ENCODE data around the gene HOXB8.

HOXB8 gene

GRCh38 chr17:48644159-48644558 is 29.1 kb upstream of the HOXB8 start:
- no peaks in the 10 kb centered on the region for H3K9me3 ChIP-seq (ENCODE audit: control insufficient read depth in 2 of 2, low read length in 2 of 2)
- no peak overlapping the region for H3K27ac ChIP-seq (ENCODE audit: low read length)
- peaks cover 14% of the 10 kb centered on the region for H3K4me1 ChIP-seq (ENCODE audit: control insufficient read depth, insufficient read depth, low read length)
- no peaks in the 10 kb centered on the region for H3K36me3 ChIP-seq (ENCODE audit: control insufficient read depth in 2 of 2, insufficient read depth in 2 of 2, low read length in 2 of 2)
- no peak overlapping the region for H3K4me3 ChIP-seq (ENCODE audit: low read length in 2 of 2)
- H3K27me3 ChIP-seq (ENCODE audit: control insufficient read depth in 1 of 2, insufficient read depth in 2 of 2, low read length in 2 of 2), result peaks cover 80 to 86% of the 10 kb centered on the region in 2 donors
- H3K9ac ChIP-seq (ENCODE audit: low read length in 2 of 2), result no peak overlapping the region

- Histone ChIP-seq H3K4me3 (ENCODE audit: low read length in 2 of 2) (no peak overlapping the region), H3K9ac (ENCODE audit: low read length in 2 of 2) (no peak overlapping the region), H3K9me3 (ENCODE audit: control insufficient read depth in 2 of 2, low read length in 2 of 2) (no peaks in the 10 kb centered on the region), H3K4me1 (ENCODE audit: control insufficient read depth, insufficient read depth, low read length) (peaks cover 14% of the 10 kb centered on the region), H3K36me3 (ENCODE audit: control insufficient read depth in 2 of 2, insufficient read depth in 2 of 2, low read length in 2 of 2) (no peaks in the 10 kb centered on the region), H3K27ac (ENCODE audit: low read length) (no peak overlapping the region), H3K27me3 (ENCODE audit: control insufficient read depth in 1 of 2, insufficient read depth in 2 of 2, low read length in 2 of 2) (peaks cover 84 to 92% of the 10 kb centered on the region in 2 donors)
These were observed 28.6 kb upstream of the HOXB8 start for GRCh38 chr17:48643697-48644012.

- H3K4me3 ChIP-seq (ENCODE audit: low read length in 2 of 2), result no peak overlapping the region
- peaks cover 87 to 91% of the 10 kb centered on the region in 2 donors for H3K27me3 ChIP-seq (ENCODE audit: control insufficient read depth in 1 of 2, insufficient read depth in 2 of 2, low read length in 2 of 2)
- no peak overlapping the region for H3K27ac ChIP-seq (ENCODE audit: low read length)
- no peak overlapping the region for H3K9ac ChIP-seq (ENCODE audit: low read length in 2 of 2)
- H3K36me3 ChIP-seq (ENCODE audit: control insufficient read depth in 2 of 2, insufficient read depth in 2 of 2, low read length in 2 of 2), result no peaks in the 10 kb centered on the region
- H3K4me1 ChIP-seq (ENCODE audit: control insufficient read depth, insufficient read depth, low read length), result peaks cover 14% of the 10 kb centered on the region
- no peaks in the 10 kb centered on the region for H3K9me3 ChIP-seq (ENCODE audit: control insufficient read depth in 2 of 2, low read length in 2 of 2)
These were observed 28.0 kb upstream of the HOXB8 start for GRCh38 chr17:48642843-48643696.

- Histone ChIP-seq H3K27ac (ENCODE audit: low read length) (no peak overlapping the region), H3K36me3 (ENCODE audit: control insufficient read depth in 2 of 2, insufficient read depth in 2 of 2, low read length in 2 of 2) (no peaks in the 10 kb centered on the region), H3K9me3 (ENCODE audit: control insufficient read depth in 2 of 2, low read length in 2 of 2) (no peaks in the 10 kb centered on the region), H3K4me3 (ENCODE audit: low read length in 2 of 2) (no peak overlapping the region), H3K4me1 (ENCODE audit: control insufficient read depth, insufficient read depth, low read length) (peaks cover 10% of the 10 kb centered on the region), H3K27me3 (ENCODE audit: control insufficient read depth in 1 of 2, insufficient read depth in 2 of 2, low read length in 2 of 2) (peaks cover 87 to 91% of the 10 kb centered on the region in 2 donors), H3K9ac (ENCODE audit: low read length in 2 of 2) (no peak overlapping the region)
These were observed 27.2 kb upstream of the HOXB8 start for GRCh38 chr17:48642059-48642842.

GRCh38 chr17:48641541-48642058 is 26.5 kb upstream of the HOXB8 start:
- Histone ChIP-seq H3K4me1 (ENCODE audit: control insufficient read depth, insufficient read depth, low read length) (peaks cover 10% of the 10 kb centered on the region), H3K36me3 (ENCODE audit: control insufficient read depth in 2 of 2, insufficient read depth in 2 of 2, low read length in 2 of 2) (no peaks in the 10 kb centered on the region), H3K4me3 (ENCODE audit: low read length in 2 of 2) (no peak overlapping the region), H3K27ac (ENCODE audit: low read length) (no peak overlapping the region), H3K27me3 (ENCODE audit: control insufficient read depth in 1 of 2, insufficient read depth in 2 of 2, low read length in 2 of 2) (peaks cover 90 to 94% of the 10 kb centered on the region in 2 donors), H3K9me3 (ENCODE audit: control insufficient read depth in 2 of 2, low read length in 2 of 2) (no peaks in the 10 kb centered on the region), H3K9ac (ENCODE audit: low read length in 2 of 2) (no peak overlapping the region)

GRCh38 chr17:48640858-48641180 is 25.7 kb upstream of the HOXB8 start:
- Histone ChIP-seq H3K36me3 (ENCODE audit: control insufficient read depth in 2 of 2, insufficient read depth in 2 of 2, low read length in 2 of 2) (no peaks in the 10 kb centered on the region), H3K27ac (ENCODE audit: low read length) (no peak overlapping the region), H3K9me3 (ENCODE audit: control insufficient read depth in 2 of 2, low read length in 2 of 2) (no peaks in the 10 kb centered on the region), H3K4me1 (ENCODE audit: control insufficient read depth, insufficient read depth, low read length) (peaks cover 3% of the 10 kb centered on the region), H3K27me3 (ENCODE audit: control insufficient read depth in 1 of 2, insufficient read depth in 2 of 2, low read length in 2 of 2) (peaks cover 90 to 93% of the 10 kb centered on the region in 2 donors), H3K9ac (ENCODE audit: low read length in 2 of 2) (no peak overlapping the region), H3K4me3 (ENCODE audit: low read length in 2 of 2) (no peak overlapping the region)

GRCh38 chr17:48639982-48640857 is 25.1 kb upstream of the HOXB8 start:
- H3K27ac ChIP-seq (ENCODE audit: low read length), result no peak overlapping the region
- peaks cover 92 to 93% of the 10 kb centered on the region in 2 donors for H3K27me3 ChIP-seq (ENCODE audit: control insufficient read depth in 1 of 2, insufficient read depth in 2 of 2, low read length in 2 of 2)
- H3K4me1 ChIP-seq (ENCODE audit: control insufficient read depth, insufficient read depth, low read length), result peaks cover 2% of the 10 kb centered on the region
- H3K4me3 ChIP-seq (ENCODE audit: low read length in 2 of 2), result no peak overlapping the region
- H3K9me3 ChIP-seq (ENCODE audit: control insufficient read depth in 2 of 2, low read length in 2 of 2), result no peaks in the 10 kb centered on the region
- H3K36me3 ChIP-seq (ENCODE audit: control insufficient read depth in 2 of 2, insufficient read depth in 2 of 2, low read length in 2 of 2), result no peaks in the 10 kb centered on the region
- no peak overlapping the region for H3K9ac ChIP-seq (ENCODE audit: low read length in 2 of 2)

- H3K27ac ChIP-seq (ENCODE audit: low read length), result no peak overlapping the region
- H3K9ac ChIP-seq (ENCODE audit: low read length in 2 of 2), result no peak overlapping the region
- H3K4me1 ChIP-seq (ENCODE audit: control insufficient read depth, insufficient read depth, low read length), result peaks cover 2% of the 10 kb centered on the region
- H3K9me3 ChIP-seq (ENCODE audit: control insufficient read depth in 2 of 2, low read length in 2 of 2), result no peaks in the 10 kb centered on the region
- H3K36me3 ChIP-seq (ENCODE audit: control insufficient read depth in 2 of 2, insufficient read depth in 2 of 2, low read length in 2 of 2), result no peaks in the 10 kb centered on the region
- peaks cover 92% of the 10 kb centered on the region in 2 donors for H3K27me3 ChIP-seq (ENCODE audit: control insufficient read depth in 1 of 2, insufficient read depth in 2 of 2, low read length in 2 of 2)
- no peak overlapping the region for H3K4me3 ChIP-seq (ENCODE audit: low read length in 2 of 2)
These were observed 24.0 kb upstream of the HOXB8 start for GRCh38 chr17:48639136-48639535.

GRCh38 chr17:48637323-48638260 is 22.5 kb upstream of the HOXB8 start:
- no peaks in the 10 kb centered on the region for H3K36me3 ChIP-seq (ENCODE audit: control insufficient read depth in 2 of 2, insufficient read depth in 2 of 2, low read length in 2 of 2)
- no peak overlapping the region for H3K9ac ChIP-seq (ENCODE audit: low read length in 2 of 2)
- H3K27ac ChIP-seq (ENCODE audit: low read length), result no peak overlapping the region
- H3K9me3 ChIP-seq (ENCODE audit: control insufficient read depth in 2 of 2, low read length in 2 of 2), result no peaks in the 10 kb centered on the region
- no peak overlapping the region for H3K4me3 ChIP-seq (ENCODE audit: low read length in 2 of 2)
- H3K27me3 ChIP-seq (ENCODE audit: control insufficient read depth in 1 of 2, insufficient read depth in 2 of 2, low read length in 2 of 2), result peaks cover 90 to 92% of the 10 kb centered on the region in 2 donors
- peaks cover 7% of the 10 kb centered on the region for H3K4me1 ChIP-seq (ENCODE audit: control insufficient read depth, insufficient read depth, low read length)

Measured in stomach smooth muscle (tissue), 2 donors.